GM18909 (cell line): ENCODE measurements around the gene PES1.

Source experiments
- ATAC-seq: cut with Tn5 transposase; IDR thresholded peaks from one replicate; pipeline ENCODE4 v1.9.1; 2021; ENCODE audit warnings: mild to moderate bottlenecking; ENCODE audit not compliant: unreplicated experiment, poor library complexity

PES1 gene

GRCh38 chr22:30609260-30610185 lies 17.8 kb upstream of the PES1 start:
- no peak for ATAC-seq

- no peak for ATAC-seq
These were observed 16.2 kb upstream of the PES1 start for GRCh38 chr22:30607939-30608338.

GRCh38 chr22:30607300-30607930 lies 15.7 kb upstream of the PES1 start:
- ATAC-seq, result no peak

GRCh38 chr22:30606455-30607299 lies 15.0 kb upstream of the PES1 start, which contains the start of gene TCN2:
TCN2 (plus strand) TSS chr22:30607174; CDS start chr22:30607332, 158 bp downstream.
- ATAC-seq, result no peak

- no peak for ATAC-seq
These were observed 13.9 kb upstream of the PES1 start for GRCh38 chr22:30605449-30606110.

- ATAC-seq, result no peak
These were observed 13.0 kb upstream of the PES1 start for GRCh38 chr22:30604723-30605122.

GRCh38 chr22:30603801-30604200 lies 12.1 kb upstream of the PES1 start:
- no peak for ATAC-seq

GRCh38 chr22:30602049-30602448 lies 10.3 kb upstream of the PES1 start:
- ATAC-seq, result no peak

GRCh38 chr22:30601464-30601863 lies 9.8 kb upstream of the PES1 start:
- no peak for ATAC-seq

GRCh38 chr22:30600921-30601320 lies 9.2 kb upstream of the PES1 start:
- ATAC-seq, result no peak

GRCh38 chr22:30598986-30599385 lies 7.3 kb upstream of the PES1 start:
- ATAC-seq, result no peak

GRCh38 chr22:30596886-30597285 lies 5.2 kb upstream of the PES1 start:
- ATAC-seq, result no peak

- no peak for ATAC-seq
These were observed 4.5 kb upstream of the PES1 start for GRCh38 chr22:30596199-30596598.

- ATAC-seq, result peak; percentile 6
These were observed 627 bp upstream of the PES1 start for GRCh38 chr22:30592360-30592713.

- no peak for ATAC-seq
These were observed 521 bp downstream of the PES1 start for GRCh38 chr22:30591191-30591587.

GRCh38 chr22:30586414-30586813 lies 5.3 kb downstream of the PES1 start:
- ATAC-seq, result no peak

GRCh38 chr22:30584441-30584840 lies 7.3 kb downstream of the PES1 start:
- ATAC-seq, result no peak

- no peak for ATAC-seq
These were observed 8.7 kb downstream of the PES1 start for GRCh38 chr22:30582788-30583545.

- no peak for ATAC-seq
These were observed 9.7 kb downstream of the PES1 start for GRCh38 chr22:30582051-30582450.

GRCh38 chr22:30580896-30581295 lies 10.8 kb downstream of the PES1 start:
- no peak for ATAC-seq
